H9 (cell line): ENCODE results near the gene ZNF431. TPM values are rescaled to one million over a fixed set of nuclear protein-coding genes. Genes with fewer than 3 reads are reported as not detected.

Source experiments
- DNase-seq: peaks from one replicate; pipeline ENCODE4 v3.0.0-alpha.2; 2017
- H2AFZ ChIP-seq: one replicate; pipeline ENCODE4 v1.6.1; 2013; ENCODE audit warnings: mild to moderate bottlenecking, low read length, control low read depth, moderate library complexity
- H2AK5ac ChIP-seq: 2 replicates; pipeline ENCODE4 v1.6.1; 2013; ENCODE audit warnings: low read length, control low read depth, mixed read lengths; ENCODE audit not compliant: insufficient read length
- H2BK120ac ChIP-seq: one replicate; pipeline ENCODE4 v1.6.1; 2013; ENCODE audit warnings: low read depth, mild to moderate bottlenecking, low read length, control low read depth, inconsistent platforms; ENCODE audit not compliant: poor library complexity, severe bottlenecking
- H2BK12ac ChIP-seq: 2 replicates; pipeline ENCODE4 v1.6.1; 2013; ENCODE audit warnings: low read length, control low read depth, mixed read lengths, low read depth; ENCODE audit not compliant: insufficient read length
- H2BK15ac ChIP-seq: 2 replicates; pipeline ENCODE4 v1.6.1; 2013; ENCODE audit warnings: low read depth, low read length, control low read depth
- H2BK20ac ChIP-seq: one replicate; pipeline ENCODE4 v1.6.1; 2013; ENCODE audit warnings: low read depth, mild to moderate bottlenecking, low read length, control low read depth, inconsistent platforms; ENCODE audit not compliant: poor library complexity, severe bottlenecking
- H2BK5ac ChIP-seq: 2 replicates; pipeline ENCODE4 v1.6.1; 2013; ENCODE audit warnings: low read length, control low read depth, mixed read lengths; ENCODE audit not compliant: insufficient read length
- H3K14ac ChIP-seq: 2 replicates; pipeline ENCODE4 v1.6.1; 2013; ENCODE audit warnings: low read length, control low read depth; ENCODE audit not compliant: insufficient read depth
- H3K18ac ChIP-seq: 2 replicates; pipeline ENCODE4 v1.6.1; 2013; ENCODE audit warnings: low read depth, mild to moderate bottlenecking, mixed read lengths, low read length, control low read depth; ENCODE audit not compliant: insufficient read length
- H3K23ac ChIP-seq: 2 replicates; pipeline ENCODE4 v1.6.1; 2013; ENCODE audit warnings: low read length, control low read depth, mixed read lengths, low read depth; ENCODE audit not compliant: insufficient read length
- H3K23me2 ChIP-seq: 2 replicates; pipeline ENCODE4 v1.6.1; 2013; ENCODE audit warnings: low read depth, mild to moderate bottlenecking, mixed read lengths, low read length, control low read depth; ENCODE audit not compliant: insufficient read length, poor library complexity, severe bottlenecking
- H3K27ac ChIP-seq: 2 replicates; pipeline ENCODE4 v1.5.1; 2013; ENCODE audit warnings: low read length, control low read depth, mixed read lengths, low read depth; ENCODE audit not compliant: insufficient read length
- H3K27me3 ChIP-seq: 2 replicates; pipeline ENCODE4 v1.6.1; 2013; ENCODE audit warnings: low read length, control low read depth, inconsistent platforms; ENCODE audit not compliant: insufficient read depth
- H3K4ac ChIP-seq: 2 replicates; pipeline ENCODE4 v1.6.1; 2013; ENCODE audit warnings: low read depth, mild to moderate bottlenecking, control low read depth, inconsistent platforms, low read length, moderate library complexity
- H3K4me1 ChIP-seq: 2 replicates; pipeline ENCODE4 v1.6.1; 2013; ENCODE audit warnings: low read length, control low read depth, inconsistent platforms; ENCODE audit not compliant: insufficient read depth
- H3K4me2 ChIP-seq: 2 replicates; pipeline ENCODE4 v1.6.1; 2013; ENCODE audit warnings: low read length, control low read depth, mixed read lengths; ENCODE audit not compliant: insufficient read length, insufficient read depth
- H3K56ac ChIP-seq: 2 replicates; pipeline ENCODE4 v1.6.1; 2013; ENCODE audit warnings: low read depth, mild to moderate bottlenecking, mixed read lengths, low read length, control low read depth; ENCODE audit not compliant: insufficient read length
- H3K79me1 ChIP-seq: 2 replicates; pipeline ENCODE4 v1.6.1; 2013; ENCODE audit warnings: low read depth, mild to moderate bottlenecking, moderate library complexity, low read length, control low read depth, inconsistent platforms; ENCODE audit not compliant: insufficient read depth, poor library complexity, severe bottlenecking
- H3K79me2 ChIP-seq: 2 replicates; pipeline ENCODE4 v1.6.1; 2013; ENCODE audit warnings: low read length, control low read depth, inconsistent platforms; ENCODE audit not compliant: insufficient read depth
- H3K9ac ChIP-seq: 2 replicates; pipeline ENCODE4 v1.6.1; 2013; ENCODE audit warnings: low read length, control low read depth, mixed read lengths; ENCODE audit not compliant: insufficient read length; ENCODE audit errors: extremely low read depth
- H3K9me3 ChIP-seq: one replicate; pipeline ENCODE4 v1.6.1; 2013; ENCODE audit warnings: low read depth, low read length, inconsistent platforms; ENCODE audit not compliant: control insufficient read depth
- H3T11ph ChIP-seq: one replicate; pipeline ENCODE4 v1.6.1; 2013; ENCODE audit warnings: mild to moderate bottlenecking, low read length, control low read depth, inconsistent platforms
- H4K20me1 ChIP-seq: one replicate; pipeline ENCODE4 v1.6.1; 2013; ENCODE audit not compliant: control insufficient read depth, insufficient read length, insufficient read depth
- H4K5ac ChIP-seq: 2 replicates; pipeline ENCODE4 v1.6.1; 2013; ENCODE audit warnings: low read depth, mild to moderate bottlenecking, mixed read lengths, low read length, control low read depth; ENCODE audit not compliant: insufficient read length
- H4K8ac ChIP-seq: replicated peaks from 2 replicates; pipeline ENCODE4 v1.6.1; 2013; ENCODE audit warnings: low read length, control low read depth, mixed read lengths, low read depth; ENCODE audit not compliant: insufficient read length
- H4K91ac ChIP-seq: 2 replicates; pipeline ENCODE4 v1.6.1; 2013; ENCODE audit warnings: low read depth, mild to moderate bottlenecking, moderate library complexity, mixed read lengths, low read length, control low read depth; ENCODE audit not compliant: insufficient read length
- H3K27ac Mint-ChIP-seq, 3 experiments: 2 replicates in 2 of 3; 3 replicates in 1 of 3; pipeline ENCODE4 v1.8.0; 2020 to 2021; ENCODE audit warnings: mixed read lengths in 3 of 3, mild to moderate bottlenecking in 1 of 3, moderate library complexity in 1 of 3
- H3K27me3 Mint-ChIP-seq: 2 replicates; pipeline ENCODE4 v1.8.0; 2021; ENCODE audit warnings: low read depth, mild to moderate bottlenecking, moderate library complexity, mixed read lengths
- H3K36me3 Mint-ChIP-seq, 3 experiments: 2 replicates in 2 of 3; 3 replicates in 1 of 3; pipeline ENCODE4 v1.8.0; 2020 to 2021; ENCODE audit warnings: low read depth in 3 of 3, mixed read lengths in 3 of 3; ENCODE audit not compliant: insufficient read depth in 1 of 3
- H3K4me1 Mint-ChIP-seq, 2 experiments: 2 replicates each; pipeline ENCODE4 v1.8.0; 2020; ENCODE audit warnings: mixed read lengths in 2 of 2
- H3K4me3 Mint-ChIP-seq, 2 experiments: 2 replicates in 1 of 2; 3 replicates in 1 of 2; pipeline ENCODE4 v1.8.0; 2020 to 2021; ENCODE audit warnings: mild to moderate bottlenecking in 2 of 2, mixed read lengths in 2 of 2, moderate library complexity in 1 of 2
- H3K9me3 Mint-ChIP-seq, 2 experiments: 2 replicates in 1 of 2; 3 replicates in 1 of 2; pipeline ENCODE4 v1.8.0; 2020; ENCODE audit warnings: mild to moderate bottlenecking in 2 of 2, mixed read lengths in 2 of 2, moderate library complexity in 1 of 2
- CTCF ChIP-seq: fragments of 200-600 bp; sonication (generic); conservative IDR thresholded peaks from 3 replicates; pipeline ENCODE4 v1.8.0; 2021; ENCODE audit warnings: antibody characterized with exemption, mild to moderate bottlenecking
- WGBS: extraction: QIAGEN DNeasy Blood & Tissue Kit; methylation state at CpG from one replicate; pipeline ENCODE4 v1.1.7; 2013; ENCODE audit warnings: missing lambda C conversion rate, low lambda C conversion rate, mixed read lengths; ENCODE audit not compliant: insufficient read length; ENCODE audit errors: extremely low coverage; 5-methylcytosine and 5-hydroxymethylcytosine counted together
- total RNA-seq: library from RNA; stranded (reverse); gene quantifications from 2 replicates; pipeline ENCODE4 v1.2.1, GENCODE V29; 2021

ZNF431 gene
- total RNA-seq, 1 experiment from 2014 or later, result 47.4 TPM

- no peak for TF ChIP-seq CTCF
- Histone ChIP-seq H3K4ac (no peak overlapping the region), H3K9ac (no peak overlapping the region), H3K23me2 (no peaks in the 10 kb centered on the region), H4K91ac (no peak overlapping the region), H3K79me2 (no peaks in the 10 kb centered on the region), H3T11ph (no peak overlapping the region), H3K9me3 (no peaks in the 10 kb centered on the region), H4K5ac (no peak overlapping the region), H3K56ac (no peak overlapping the region), H3K27ac (no peak overlapping the region), H2BK20ac (no peak overlapping the region), H3K27me3 (no peaks in the 10 kb centered on the region), H2BK5ac (no peak overlapping the region), H2AFZ (no peak overlapping the region), H2BK15ac (no peak overlapping the region), H3K18ac (no peak overlapping the region), H2BK120ac (no peak overlapping the region), H3K4me2 (no peak overlapping the region), H4K20me1 (no peaks in the 10 kb centered on the region), H3K14ac (no peak overlapping the region), H3K23ac (no peak overlapping the region), H2BK12ac (no peak overlapping the region), H3K79me1 (no peaks in the 10 kb centered on the region), H4K8ac (no peak overlapping the region), H3K4me1 (no peaks in the 10 kb centered on the region), H2AK5ac (no peak overlapping the region)
- peaks cover 5 to 12% of the 10 kb centered on the region in 2 experiments for H3K9me3 Mint-ChIP-seq
- H3K27me3 Mint-ChIP-seq, result peaks cover 10% of the 10 kb centered on the region; the same call in 1 of the 2 replicates
- no peak for DNase-seq
- H3K4me1 Mint-ChIP-seq, result peaks cover 13 to 16% of the 10 kb centered on the region in 2 experiments
- no CpG with 5 or more reads among the region's 2 CpGs for WGBS
- no peak overlapping the region for H3K4me3 Mint-ChIP-seq
- no peak overlapping the region for H3K27ac Mint-ChIP-seq
- H3K36me3 Mint-ChIP-seq, result peaks cover 0 to 8% (median 2%) of the 10 kb centered on the region in 3 experiments; a peak in 3 of 7 replicates
These were observed 6.9 kb upstream of the ZNF431 start for GRCh38 chr19:21134934-21135366.
